AG04449 (cell line): ENCODE results near the gene UBA5.
"Not testable (repeated sequence)": the region's sequence is repeated elsewhere in the genome, so short reads cannot be mapped to it uniquely, and the experiment has no call there.

Experiments
- CTCF ChIA-PET: fragments of 350-600 bp; formaldehyde crosslinking; extraction: SDS; loops from one replicate; lab custom pipeline; 2021; ENCODE audit warnings: antibody characterized with exemption; lab: Yijun Ruan, JAX
- POLR2A ChIA-PET: fragments of 400-600, 350-600 bp; formaldehyde crosslinking; extraction: SDS; loops from one replicate; lab custom pipeline; 2020; ENCODE audit warnings: antibody characterized with exemption, inconsistent platforms; lab: Yijun Ruan, JAX
- DNase-seq: peaks from one replicate; pipeline ENCODE4 v3.0.0-alpha.2; 2010; ENCODE audit warnings: low read depth, low spot score
- H3K4me3 ChIP-seq: 2 replicates; pipeline ENCODE4 v1.5.1; 2011; ENCODE audit warnings: low read depth, mild to moderate bottlenecking, control low read depth, low read length
- TF ChIP-seq, protein P1 (sequence below): IDR thresholded peaks from one replicate; pipeline ENCODE4 v1.5.1; 2011; ENCODE audit warnings: mild to moderate bottlenecking, moderate library complexity, low read length, control low read depth, inconsistent platforms; ENCODE audit not compliant: insufficient read depth; ENCODE audit errors: missing control alignments

Gene UBA5

DNA sequence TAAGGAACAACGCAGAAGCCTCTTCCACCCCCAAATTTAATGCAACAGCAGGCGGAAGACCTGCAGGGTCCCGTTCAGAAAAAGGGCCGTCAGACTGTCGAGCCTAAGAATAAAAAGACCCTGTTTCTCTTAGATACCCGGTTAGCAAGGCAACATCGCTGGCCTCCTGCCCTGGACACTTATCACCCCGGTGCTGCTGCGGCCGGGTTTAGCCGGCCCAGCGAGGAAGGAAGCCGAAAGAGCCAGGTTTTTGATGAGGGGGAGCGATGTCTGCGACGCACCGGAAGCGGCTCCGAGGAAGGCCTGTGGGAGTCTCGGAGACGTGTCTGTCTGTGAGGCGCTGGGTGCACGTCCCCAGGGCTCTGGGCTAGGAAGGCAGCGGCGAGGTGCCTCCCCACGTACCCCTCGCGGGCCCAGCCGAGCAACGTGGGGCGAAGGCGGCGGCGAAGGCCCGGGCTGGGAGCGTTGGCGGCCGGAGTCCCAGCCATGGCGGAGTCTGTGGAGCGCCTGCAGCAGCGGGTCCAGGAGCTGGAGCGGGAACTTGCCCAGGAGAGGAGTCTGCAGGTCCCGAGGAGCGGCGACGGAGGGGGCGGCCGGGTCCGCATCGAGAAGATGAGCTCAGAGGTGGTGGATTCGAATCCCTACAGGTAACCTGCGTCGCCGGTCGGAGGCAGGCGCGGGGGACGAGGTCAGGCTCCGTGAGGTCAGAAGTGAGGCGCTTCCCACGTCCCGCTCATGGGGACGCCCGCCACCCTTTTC, at the start of gene UBA5:
UBA5 (plus strand) TSS at position 278 of the 759 bp plus-strand sequence; CDS start at position 487, 209 bp downstream.
- POLR2A ChIA-PET: interaction anchor here (0.6 to 1.5 kb wide), 3 partner anchors 18 to 36 kb away, joined by 3 to 4 read pairs (median 3); no protein-coding TSS in a partner anchor
- DNase-seq: no peak
- H3K4me3 ChIP-seq: peak within 1 kb of the TSS; percentile 80
- CTCF ChIA-PET: interaction anchor here (0.6 to 5.4 kb wide), 5 partner anchors 17 to 132 kb away, joined by 3 to 58 read pairs (median 5); no protein-coding TSS in a partner anchor
- TF ChIP-seq, protein P1, sequence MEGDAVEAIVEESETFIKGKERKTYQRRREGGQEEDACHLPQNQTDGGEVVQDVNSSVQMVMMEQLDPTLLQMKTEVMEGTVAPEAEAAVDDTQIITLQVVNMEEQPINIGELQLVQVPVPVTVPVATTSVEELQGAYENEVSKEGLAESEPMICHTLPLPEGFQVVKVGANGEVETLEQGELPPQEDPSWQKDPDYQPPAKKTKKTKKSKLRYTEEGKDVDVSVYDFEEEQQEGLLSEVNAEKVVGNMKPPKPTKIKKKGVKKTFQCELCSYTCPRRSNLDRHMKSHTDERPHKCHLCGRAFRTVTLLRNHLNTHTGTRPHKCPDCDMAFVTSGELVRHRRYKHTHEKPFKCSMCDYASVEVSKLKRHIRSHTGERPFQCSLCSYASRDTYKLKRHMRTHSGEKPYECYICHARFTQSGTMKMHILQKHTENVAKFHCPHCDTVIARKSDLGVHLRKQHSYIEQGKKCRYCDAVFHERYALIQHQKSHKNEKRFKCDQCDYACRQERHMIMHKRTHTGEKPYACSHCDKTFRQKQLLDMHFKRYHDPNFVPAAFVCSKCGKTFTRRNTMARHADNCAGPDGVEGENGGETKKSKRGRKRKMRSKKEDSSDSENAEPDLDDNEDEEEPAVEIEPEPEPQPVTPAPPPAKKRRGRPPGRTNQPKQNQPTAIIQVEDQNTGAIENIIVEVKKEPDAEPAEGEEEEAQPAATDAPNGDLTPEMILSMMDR: no peak

DNA sequence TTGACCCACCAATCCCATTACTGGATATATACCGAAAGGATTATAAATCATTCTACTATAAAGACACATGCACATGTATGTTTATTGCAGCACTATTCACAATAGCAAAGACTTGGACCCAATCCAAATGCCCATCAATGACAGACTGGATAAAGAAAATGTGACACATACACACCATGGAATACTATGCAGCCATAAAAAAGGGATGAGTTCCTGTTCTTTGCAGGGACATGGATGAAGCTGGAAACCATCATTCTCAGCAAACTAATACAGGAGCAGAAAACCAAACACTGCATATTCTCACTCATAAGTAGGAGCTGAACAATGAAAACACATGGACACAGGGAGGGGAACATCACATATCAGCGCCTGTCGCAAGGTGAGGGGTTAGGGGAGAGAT, 44.8 kb upstream of the UBA5 start:
- POLR2A ChIA-PET, H3K4me3 ChIP-seq, DNase-seq: not testable (repeated sequence)
- CTCF ChIA-PET: interaction anchor here (0.9 kb wide), 1 partner anchor 11 kb away, joined by 3 read pairs; no protein-coding TSS in a partner anchor

DNA sequence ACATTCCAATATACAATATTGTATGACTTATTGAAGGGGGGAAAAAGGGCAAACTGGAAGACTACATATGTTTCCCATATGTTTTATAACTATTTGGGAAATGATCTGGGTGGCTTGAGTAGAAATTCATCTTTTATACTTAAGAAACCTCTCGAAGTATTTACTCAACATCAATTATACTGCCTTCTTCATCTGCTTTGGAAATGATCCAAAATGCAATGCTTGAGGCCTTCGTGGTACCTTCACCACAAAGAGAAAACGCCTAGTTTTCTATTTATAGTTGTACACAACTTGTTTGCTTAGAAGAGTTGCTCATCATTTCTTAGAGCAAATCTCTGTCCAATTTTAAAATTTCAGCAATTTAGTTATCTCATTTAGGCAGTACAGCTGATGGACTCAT, 44.2 kb upstream of the UBA5 start:
- H3K4me3 ChIP-seq: no peak overlapping the region
- POLR2A ChIA-PET: no interaction called here
- DNase-seq: no peak
- TF ChIP-seq, protein P1: no peak
- CTCF ChIA-PET: interaction anchor here (0.9 kb wide), 2 partner anchors 11 to 32 kb away, joined by 3 read pairs; no protein-coding TSS in a partner anchor

DNA sequence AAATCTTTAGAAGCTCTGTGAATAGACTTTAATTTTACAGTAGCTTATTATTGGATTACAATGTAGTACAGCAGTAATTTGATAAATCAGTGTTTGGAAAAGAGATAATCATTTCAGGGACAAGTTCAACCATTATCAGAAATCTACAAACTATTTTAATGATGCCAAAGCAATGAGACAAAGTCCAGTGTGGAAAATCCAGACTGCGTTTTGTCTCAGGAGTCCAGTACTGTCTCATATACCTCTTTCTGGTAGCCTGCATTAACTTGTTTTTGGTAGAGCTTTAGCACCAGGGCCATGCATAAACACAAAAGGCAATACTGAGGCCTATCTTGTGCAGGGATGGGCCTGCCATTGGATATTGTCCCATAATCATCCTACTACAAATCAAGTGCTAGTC, 43.3 kb upstream of the UBA5 start:
- DNase-seq: no peak
- ChIA-PET CTCF (interaction anchor here (0.8 to 0.9 kb wide), 3 partner anchors 26 to 81 kb away, joined by 3 read pairs; no protein-coding TSS in a partner anchor), POLR2A (no interaction called here)
- TF ChIP-seq, protein P1: no peak
- H3K4me3 ChIP-seq: no peak overlapping the region

DNA sequence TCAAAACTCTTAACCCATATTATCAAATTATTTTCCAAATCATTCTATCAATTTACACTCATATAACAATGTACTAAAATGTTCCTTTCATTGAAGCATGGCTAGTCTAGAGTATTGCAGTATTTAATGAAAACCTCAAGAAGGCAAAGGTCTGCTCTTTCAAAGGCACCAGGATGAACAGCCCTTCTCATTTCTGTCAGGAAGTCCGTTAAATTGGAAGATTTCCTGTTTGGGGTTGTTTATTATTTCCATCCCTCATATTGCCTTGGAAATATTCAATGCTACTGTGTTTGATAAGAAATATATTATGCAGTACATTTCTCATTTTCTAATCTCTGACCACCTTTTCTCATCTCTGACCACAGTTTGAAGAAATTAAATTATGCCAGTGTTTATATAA, 38.0 kb upstream of the UBA5 start:
- no peak for DNase-seq
- POLR2A ChIA-PET: no interaction called here
- CTCF ChIA-PET: no interaction called here
- H3K4me3 ChIP-seq: no peak overlapping the region
- TF ChIP-seq, protein P1: no peak

DNA sequence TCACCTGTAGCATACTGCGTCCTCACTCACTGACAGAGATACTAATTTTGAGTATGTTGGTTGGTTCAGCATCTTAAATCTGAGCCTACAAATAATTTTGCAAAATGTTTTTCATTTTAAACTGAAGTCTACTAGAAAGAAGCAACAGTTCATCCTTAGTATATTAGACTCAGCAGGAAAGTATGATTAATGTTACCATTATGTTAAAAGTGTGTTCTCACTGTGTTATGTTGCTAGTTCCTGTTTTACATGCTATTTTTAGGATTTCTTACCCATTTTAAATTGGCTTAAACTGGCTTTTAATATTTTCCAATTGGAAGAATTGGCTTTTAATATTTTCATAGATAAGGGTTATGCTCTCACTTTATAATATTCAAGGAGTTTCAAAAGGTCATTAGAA, 37.4 kb upstream of the UBA5 start:
- TF ChIP-seq, protein P1: no peak
- H3K4me3 ChIP-seq: no peak overlapping the region
- CTCF ChIA-PET: interaction anchor here (1.4 kb wide), 2 partner anchors 20 to 87 kb away, joined by 4 read pairs; no protein-coding TSS in a partner anchor
- no peak for DNase-seq
- POLR2A ChIA-PET: no interaction called here
